K562 (cell line): ENCODE measurements around the gene DAGLA. TPM values are rescaled to one million over a fixed set of nuclear protein-coding genes. Genes with fewer than 3 reads are reported as not detected.

Experiments
- BRF2 ChIP-seq: IDR thresholded peaks from 3 replicates; pipeline ENCODE4 v1.6.1; 2011; ENCODE audit warnings: borderline replicate concordance, mild to moderate bottlenecking; ENCODE audit not compliant: insufficient read length, insufficient read depth
- GABPA ChIP-seq: fragments of 200-800 bp; sonication (Bioruptor generic); conservative IDR thresholded peaks from 2 replicates; pipeline ENCODE4 v1.6.1; 2016; ENCODE audit warnings: low read depth, missing genetic modification characterization, missing compliant biosample characterization
- HBP1 ChIP-seq: fragments of 450-650 bp; formaldehyde crosslinking; IDR thresholded peaks from 2 replicates; pipeline ENCODE4 v1.4.0; 2022; ENCODE audit warnings: missing genetic modification characterization
- HMGN3 ChIP-seq: IDR thresholded peaks from 2 replicates; pipeline ENCODE4 v1.6.1; 2011; ENCODE audit warnings: borderline replicate concordance, low read depth, mild to moderate bottlenecking, mixed read lengths, low read length; ENCODE audit not compliant: insufficient read length; ENCODE audit errors: extremely low read depth
- HNRNPUL1 ChIP-seq: fragments of 200-400 bp; formaldehyde crosslinking; IDR thresholded peaks from 2 replicates; pipeline ENCODE4 v1.6.1; 2017; ENCODE audit warnings: low read length
- JUN ChIP-seq, 2 experiments: sonication (generic) in 1 of 2; formaldehyde crosslinking in 1 of 2; IDR thresholded peaks; 2 replicates each; pipeline versions ENCODE4 v1.6.1 to v1.8.0; 2012 to 2022; ENCODE audit warnings: borderline replicate concordance in 2 of 2, mild to moderate bottlenecking in 2 of 2, improper control_type of control experiment in 1 of 2, low read depth in 1 of 2, low read length in 1 of 2, missing genetic modification reagents in 1 of 2
- MXI1 ChIP-seq: IDR thresholded peaks from 2 replicates; pipeline ENCODE4 v1.6.1; 2011; ENCODE audit warnings: low read depth, mild to moderate bottlenecking, improper control_type of control experiment, low read length
- PHF21A ChIP-seq: fragments of 450-650 bp; IDR thresholded peaks from 2 replicates; pipeline ENCODE4 v1.6.1; 2017; ENCODE audit warnings: low read depth, borderline replicate concordance
- PTBP1 ChIP-seq: fragments of 200-400 bp; formaldehyde crosslinking; IDR thresholded peaks from 2 replicates; pipeline ENCODE4 v1.6.1; 2017; ENCODE audit warnings: low read depth, low read length
- RBM22 ChIP-seq: fragments of 200-400 bp; formaldehyde crosslinking; IDR thresholded peaks from 2 replicates; pipeline ENCODE4 v1.6.1; 2018; ENCODE audit warnings: low read length, low read depth; ENCODE audit not compliant: poor library complexity, severe bottlenecking
- RFX7 ChIP-seq: fragments of 250-450 bp; sonication (Bioruptor Pico); IDR thresholded peaks from 2 replicates; pipeline ENCODE4 v1.5.1; 2021; ENCODE audit warnings: mild to moderate bottlenecking
- SMAD1 ChIP-seq: fragments of 150-350 bp; IDR thresholded peaks from 2 replicates; pipeline ENCODE4 v1.6.1; 2014; ENCODE audit warnings: low read length, low read depth; ENCODE audit not compliant: partially characterized antibody
- SMAD2 ChIP-seq: fragments of 150-350 bp; IDR thresholded peaks from 2 replicates; pipeline ENCODE4 v1.6.1; 2014; ENCODE audit warnings: low read depth, mild to moderate bottlenecking, low read length
- SMC3 ChIP-seq: conservative IDR thresholded peaks from 2 replicates; pipeline ENCODE4 v1.6.1; 2011; ENCODE audit warnings: low read depth, low read length, improper control_type of control experiment; ENCODE audit not compliant: insufficient read depth
- SP2 ChIP-seq: IDR thresholded peaks from 2 replicates; pipeline ENCODE4 v1.6.1; 2011; ENCODE audit warnings: mild to moderate bottlenecking, low read depth, low read length, moderate library complexity; ENCODE audit not compliant: poor library complexity, severe bottlenecking; ENCODE audit errors: extremely low read depth
- STAT5B ChIP-seq: fragments of 250-450 bp; sonication (Bioruptor Pico); IDR thresholded peaks from 2 replicates; pipeline ENCODE4 v1.8.0; 2021; ENCODE audit warnings: mild to moderate bottlenecking, inconsistent platforms
- SUPT5H ChIP-seq: fragments of 450-650 bp; IDR thresholded peaks from 2 replicates; pipeline ENCODE4 v1.6.1; 2016
- THAP12 ChIP-seq: fragments of 250-450 bp; sonication (Bioruptor Pico); IDR thresholded peaks from 2 replicates; pipeline ENCODE4 v1.9.0; 2021; ENCODE audit warnings: mild to moderate bottlenecking, inconsistent platforms
- ZNF232 ChIP-seq: sonication (generic); formaldehyde crosslinking; IDR thresholded peaks from 2 replicates; pipeline ENCODE4 v1.8.0; 2022; ENCODE audit warnings: mild to moderate bottlenecking, missing genetic modification reagents
- ZNF274 ChIP-seq: IDR thresholded peaks from 2 replicates; pipeline ENCODE4 v1.6.1; 2011; ENCODE audit warnings: low read depth, mild to moderate bottlenecking, low read length, moderate library complexity, borderline replicate concordance
- ZNF655 ChIP-seq: fragments of 250-450 bp; sonication (Bioruptor Pico); IDR thresholded peaks from 2 replicates; pipeline ENCODE4 v1.5.0; 2021
- ZNF785 ChIP-seq: fragments of 250-450 bp; sonication (Bioruptor Pico); IDR thresholded peaks from 2 replicates; pipeline ENCODE4 v1.4.0; 2020; ENCODE audit warnings: mild to moderate bottlenecking
- polyA plus RNA-seq, 8 experiments: library from polyadenylated mRNA; depleted of rRNA in 4 of 8; stranded (reverse) in 5 of 8; unstranded in 3 of 8; fragments of >200 nt; fragmentation: Nextera tagmentation in 2 of 8; fragmentation: Illumina TruSeq in 1 of 8; extraction: Ambion mirVana in 2 of 8; extraction: Trizol in 1 of 8; gene quantifications; 2 replicates each; pipeline versions ENCODE4 v1.2.1 to v1.2.3, GENCODE V29; 2011 to 2014; ENCODE audit warnings: inconsistent platforms in 1 of 8, missing spikeins in 1 of 8
- total RNA-seq, 7 experiments: library from RNA; depleted of rRNA in 6 of 7; stranded (reverse); fragments of >200 nt in 6 of 7; fragmentation: Illumina TruSeq in 2 of 7; extraction: Trizol in 2 of 7; gene quantifications; 2 replicates each; pipeline versions ENCODE4 v1.2.1 to v1.2.3, GENCODE V29; 2011 to 2021; ENCODE audit warnings: low replicate concordance in 1 of 7

DAGLA gene
- total and polyA plus RNA-seq, 9 of the 15 experiments (the other 6 are each of a cell fraction or from before 2014, with no cell fraction given) = 0.03 to 0.16 (median 0.04) TPM; not detected in 4

- no peak for TF ChIP-seq STAT5B (CRISPR knock-in tag)
- TF ChIP-seq HBP1 = no peak
- peak; percentile 59 for TF ChIP-seq SMC3
- peak; percentile 92 for TF ChIP-seq MXI1
- TF ChIP-seq RBM22 = peak; percentile 96
- no peak for TF ChIP-seq SP2
- TF ChIP-seq ZNF655 (CRISPR knock-in tag) = no peak
- TF ChIP-seq ZNF232 (CRISPR knock-in tag) = no peak
- TF ChIP-seq SMAD2 = no peak
- TF ChIP-seq ZNF274 = no peak
- no peak for TF ChIP-seq HNRNPUL1
- no peak for TF ChIP-seq SUPT5H
- TF ChIP-seq HMGN3 = no peak
- no peak for TF ChIP-seq BRF2
- TF ChIP-seq PHF21A = no peak
- TF ChIP-seq RFX7 = no peak
- peak; percentile 79; the same call in 1 of the 2 replicates for TF ChIP-seq PTBP1
- no peak for TF ChIP-seq ZNF785 (CRISPR knock-in tag)
- no peak for TF ChIP-seq GABPA (tag)
- TF ChIP-seq JUN (IDR thresholded peaks at IDR 0.05; ENCODE audit: borderline replicate concordance, low read depth, low read length) = no peak
- no peak for TF ChIP-seq JUN (CRISPR knock-in tag; IDR thresholded peaks at IDR 0.05; ENCODE audit: borderline replicate concordance)
- TF ChIP-seq SMAD1 = no peak
- TF ChIP-seq THAP12 (CRISPR knock-in tag) = no peak
Observed at GRCh38 chr11:61679893-61680621, at the start of gene DAGLA (continued).
